GM23338 (cell line): ENCODE measurements around the gene RBM19.

ENCODE experiments used
- CREB1 ChIP-seq: fragments of 250-450 bp; sonication (Bioruptor Pico); IDR thresholded peaks from 2 replicates; pipeline ENCODE4 v1.5.0; 2020; ENCODE audit warnings: low read depth, mild to moderate bottlenecking, moderate library complexity
- EZH2 ChIP-seq: fragments of 200-600 bp; sonication (generic); IDR thresholded peaks from one replicate; pipeline ENCODE4 v1.8.0; 2017; ENCODE audit warnings: antibody characterized with exemption, mild to moderate bottlenecking, low read depth; ENCODE audit not compliant: unreplicated experiment
- EZH2phosphoT487 ChIP-seq: fragments of 200-600 bp; sonication (generic); IDR thresholded peaks from one replicate; pipeline ENCODE4 v1.8.1; 2018; ENCODE audit warnings: antibody characterized with exemption; ENCODE audit not compliant: unreplicated experiment
- JUNB ChIP-seq: IDR thresholded peaks from one replicate; pipeline ENCODE4 v1.6.1; 2016; ENCODE audit warnings: antibody characterized with exemption; ENCODE audit not compliant: unreplicated experiment
- POLR2AphosphoS5 ChIP-seq: IDR thresholded peaks from 2 replicates; pipeline ENCODE4 v1.6.1; 2016; ENCODE audit warnings: antibody characterized with exemption, low read depth
- ZNF114 ChIP-seq: fragments of 250-450 bp; sonication (Bioruptor Pico); IDR thresholded peaks from 2 replicates; pipeline ENCODE4 v1.5.0; 2020; ENCODE audit warnings: mild to moderate bottlenecking, moderate library complexity
- ZNF331 ChIP-seq: fragments of 250-450 bp; sonication (Bioruptor Pico); IDR thresholded peaks from 2 replicates; pipeline ENCODE4 v1.5.0; 2020; ENCODE audit warnings: low read depth, mild to moderate bottlenecking, moderate library complexity
- TF ChIP-seq, protein P1 (sequence below), 2 experiments: fragments of 200-600 bp in 1 of 2; sonication (generic) in 1 of 2; conservative IDR thresholded peaks; 2 replicates each; pipeline versions ENCODE4 v1.5.1 to v1.6.1; 2016 to 2017; ENCODE audit warnings: antibody characterized with exemption in 2 of 2, low read depth in 2 of 2, mild to moderate bottlenecking in 2 of 2, moderate library complexity in 1 of 2
- TF ChIP-seq, protein P2 (sequence below): IDR thresholded peaks from one replicate; pipeline ENCODE4 v1.6.1; 2018; ENCODE audit warnings: antibody characterized with exemption; ENCODE audit not compliant: unreplicated experiment

DNA sequence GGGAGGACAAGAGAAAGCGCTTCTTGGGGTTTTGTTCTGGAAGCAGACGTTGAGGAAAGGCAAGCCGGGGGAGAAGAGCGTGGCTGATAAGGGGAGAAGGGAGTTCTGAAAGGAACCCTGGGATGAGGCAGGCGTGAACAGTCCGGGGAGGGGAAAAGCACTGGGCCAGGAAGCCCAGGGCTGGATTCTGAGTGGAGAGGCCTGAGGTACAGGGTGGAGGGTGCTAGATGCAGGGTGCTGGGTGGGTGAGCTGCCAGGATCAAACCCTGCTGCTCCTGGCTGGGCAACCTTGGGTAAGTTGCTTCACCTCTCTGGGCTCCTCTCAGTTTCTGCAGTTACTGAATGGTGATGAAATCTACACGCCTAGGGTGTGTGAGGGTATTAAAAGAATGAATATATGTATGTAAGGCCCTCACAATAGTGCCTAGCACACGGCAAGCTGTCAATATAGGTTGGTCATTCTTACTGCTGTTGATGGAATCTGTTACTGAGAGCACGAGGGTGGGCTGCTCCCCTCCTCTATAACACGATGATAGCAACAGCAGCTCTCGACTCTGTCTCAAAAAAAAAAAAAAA lies 138.5 kb downstream of the RBM19 start:
- TF ChIP-seq EZH2 (no peak), CREB1 (no peak), JUNB (no peak), EZH2phosphoT487 (no peak), POLR2AphosphoS5 (no peak), ZNF114 (CRISPR knock-in tag) (no peak), ZNF331 (CRISPR knock-in tag) (no peak)
- TF ChIP-seq, protein P1, sequence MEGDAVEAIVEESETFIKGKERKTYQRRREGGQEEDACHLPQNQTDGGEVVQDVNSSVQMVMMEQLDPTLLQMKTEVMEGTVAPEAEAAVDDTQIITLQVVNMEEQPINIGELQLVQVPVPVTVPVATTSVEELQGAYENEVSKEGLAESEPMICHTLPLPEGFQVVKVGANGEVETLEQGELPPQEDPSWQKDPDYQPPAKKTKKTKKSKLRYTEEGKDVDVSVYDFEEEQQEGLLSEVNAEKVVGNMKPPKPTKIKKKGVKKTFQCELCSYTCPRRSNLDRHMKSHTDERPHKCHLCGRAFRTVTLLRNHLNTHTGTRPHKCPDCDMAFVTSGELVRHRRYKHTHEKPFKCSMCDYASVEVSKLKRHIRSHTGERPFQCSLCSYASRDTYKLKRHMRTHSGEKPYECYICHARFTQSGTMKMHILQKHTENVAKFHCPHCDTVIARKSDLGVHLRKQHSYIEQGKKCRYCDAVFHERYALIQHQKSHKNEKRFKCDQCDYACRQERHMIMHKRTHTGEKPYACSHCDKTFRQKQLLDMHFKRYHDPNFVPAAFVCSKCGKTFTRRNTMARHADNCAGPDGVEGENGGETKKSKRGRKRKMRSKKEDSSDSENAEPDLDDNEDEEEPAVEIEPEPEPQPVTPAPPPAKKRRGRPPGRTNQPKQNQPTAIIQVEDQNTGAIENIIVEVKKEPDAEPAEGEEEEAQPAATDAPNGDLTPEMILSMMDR (conservative IDR thresholded peaks at IDR 0.05; ENCODE audit: low read depth in 2 of 2) = no peak
- TF ChIP-seq, protein P2, sequence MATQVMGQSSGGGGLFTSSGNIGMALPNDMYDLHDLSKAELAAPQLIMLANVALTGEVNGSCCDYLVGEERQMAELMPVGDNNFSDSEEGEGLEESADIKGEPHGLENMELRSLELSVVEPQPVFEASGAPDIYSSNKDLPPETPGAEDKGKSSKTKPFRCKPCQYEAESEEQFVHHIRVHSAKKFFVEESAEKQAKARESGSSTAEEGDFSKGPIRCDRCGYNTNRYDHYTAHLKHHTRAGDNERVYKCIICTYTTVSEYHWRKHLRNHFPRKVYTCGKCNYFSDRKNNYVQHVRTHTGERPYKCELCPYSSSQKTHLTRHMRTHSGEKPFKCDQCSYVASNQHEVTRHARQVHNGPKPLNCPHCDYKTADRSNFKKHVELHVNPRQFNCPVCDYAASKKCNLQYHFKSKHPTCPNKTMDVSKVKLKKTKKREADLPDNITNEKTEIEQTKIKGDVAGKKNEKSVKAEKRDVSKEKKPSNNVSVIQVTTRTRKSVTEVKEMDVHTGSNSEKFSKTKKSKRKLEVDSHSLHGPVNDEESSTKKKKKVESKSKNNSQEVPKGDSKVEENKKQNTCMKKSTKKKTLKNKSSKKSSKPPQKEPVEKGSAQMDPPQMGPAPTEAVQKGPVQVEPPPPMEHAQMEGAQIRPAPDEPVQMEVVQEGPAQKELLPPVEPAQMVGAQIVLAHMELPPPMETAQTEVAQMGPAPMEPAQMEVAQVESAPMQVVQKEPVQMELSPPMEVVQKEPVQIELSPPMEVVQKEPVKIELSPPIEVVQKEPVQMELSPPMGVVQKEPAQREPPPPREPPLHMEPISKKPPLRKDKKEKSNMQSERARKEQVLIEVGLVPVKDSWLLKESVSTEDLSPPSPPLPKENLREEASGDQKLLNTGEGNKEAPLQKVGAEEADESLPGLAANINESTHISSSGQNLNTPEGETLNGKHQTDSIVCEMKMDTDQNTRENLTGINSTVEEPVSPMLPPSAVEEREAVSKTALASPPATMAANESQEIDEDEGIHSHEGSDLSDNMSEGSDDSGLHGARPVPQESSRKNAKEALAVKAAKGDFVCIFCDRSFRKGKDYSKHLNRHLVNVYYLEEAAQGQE = no peak
